Skeletal muscle tissue (tissue), 4 donors: ENCODE data around the gene DCAF8. TPM values are rescaled to one million over a fixed set of nuclear protein-coding genes. Genes with fewer than 3 reads are reported as not detected.
A peak's percentile ranks its signal among the peaks of the same experiment; 100 is the strongest.

Source experiments
- H3K27ac ChIP-seq: one replicate; pipeline ENCODE4 v1.7.0; 2013; ENCODE audit warnings: mild to moderate bottlenecking, low read depth, low read length, inconsistent platforms
- H3K27me3 ChIP-seq, 3 donors: one replicate each; pipeline ENCODE4 v1.7.0; 2013; ENCODE audit warnings: low read length in 3 of 3; ENCODE audit not compliant: control insufficient read depth in 3 of 3, insufficient read depth in 3 of 3
- H3K36me3 ChIP-seq, 3 donors: one replicate each; pipeline ENCODE4 v1.7.0; 2013; ENCODE audit warnings: low read length in 3 of 3; ENCODE audit not compliant: control insufficient read depth in 3 of 3, insufficient read depth in 3 of 3
- H3K4me1 ChIP-seq, 3 donors: one replicate each; pipeline ENCODE4 v1.7.0; 2013; ENCODE audit warnings: low read length in 3 of 3, mild to moderate bottlenecking in 3 of 3; ENCODE audit not compliant: control insufficient read depth in 3 of 3, insufficient read depth in 3 of 3
- H3K4me3 ChIP-seq, 3 donors: one replicate each; pipeline ENCODE4 v1.7.0; 2013; ENCODE audit warnings: low read length in 3 of 3
- H3K9ac ChIP-seq, 3 donors: one replicate each; pipeline ENCODE4 v1.7.0; 2013; ENCODE audit warnings: low read length in 3 of 3, mild to moderate bottlenecking in 3 of 3, moderate library complexity in 2 of 3, low read depth in 1 of 3
- H3K9me3 ChIP-seq, 3 donors: one replicate each; pipeline ENCODE4 v1.7.0; 2013; ENCODE audit warnings: low read length in 3 of 3; ENCODE audit not compliant: control insufficient read depth in 3 of 3
- total RNA-seq: library from RNA; depleted of rRNA; stranded (reverse); fragments of >200 nt; gene quantifications from one replicate; pipeline ENCODE4 v1.2.3, GENCODE V29; 2014
- donor health status: Osteomylitis.

DCAF8 gene
- total RNA-seq, 1 donor from 2014 or later = 63.2 TPM

DNA sequence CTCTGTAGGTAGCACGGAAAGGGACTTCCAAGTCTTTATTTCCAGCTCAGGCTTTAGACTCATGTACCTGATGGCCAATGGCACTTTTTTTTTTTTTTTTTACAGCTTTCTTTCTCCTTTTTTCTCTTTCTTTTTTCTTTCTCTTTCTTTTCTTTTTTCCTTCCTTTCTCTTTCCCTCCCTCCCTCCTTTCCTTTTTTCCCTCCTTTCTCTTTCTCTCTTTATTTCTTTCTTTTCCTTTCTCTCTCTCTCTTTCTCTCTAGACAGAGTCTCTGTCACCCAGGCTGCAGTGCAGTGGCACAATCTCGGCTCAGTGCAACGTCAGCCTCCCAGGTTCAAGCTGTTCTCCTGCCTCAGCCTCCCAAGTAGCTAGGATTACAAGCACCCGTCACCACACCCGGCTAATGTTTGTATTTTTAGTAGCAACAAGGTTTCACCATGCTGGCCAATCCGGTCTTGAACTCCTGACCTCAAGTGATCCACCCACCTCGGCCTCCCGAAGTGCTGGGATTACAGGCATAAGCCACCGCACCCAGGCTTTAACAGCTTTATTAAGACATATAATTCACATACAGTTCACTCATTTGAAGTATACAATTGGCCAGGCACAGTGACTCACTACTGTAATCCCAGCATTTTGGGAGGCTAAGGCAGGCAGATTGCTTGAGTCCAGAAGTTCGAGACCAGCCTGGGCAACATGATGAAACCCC is 5.1 kb upstream of the DCAF8 start:
- Histone ChIP-seq H3K27ac (no peak overlapping the region), H3K4me1 (peaks cover 0 to 6% (median 5%) of the 10 kb centered on the region in 3 donors), H3K36me3 (no peaks in the 10 kb centered on the region), H3K9me3 (no peaks in the 10 kb centered on the region), H3K4me3 (no peak overlapping the region), H3K27me3 (no peaks in the 10 kb centered on the region), H3K9ac (no peak overlapping the region)

- no peaks in the 10 kb centered on the region for H3K9me3 ChIP-seq
- no peak overlapping the region for H3K27ac ChIP-seq
- no peak overlapping the region for H3K9ac ChIP-seq
- H3K4me3 ChIP-seq = no peak overlapping the region
- H3K27me3 ChIP-seq = no peaks in the 10 kb centered on the region
- peaks cover 7 to 26% (median 21%) of the 10 kb centered on the region in 3 donors for H3K4me1 ChIP-seq
- H3K36me3 ChIP-seq = no peaks in the 10 kb centered on the region
Observed at GRCh38 chr1:160264795-160265307, 2.5 kb upstream of the DCAF8 start.

GRCh38 chr1:160261556-160261892 is 825 bp downstream of the DCAF8 start:
- peak overlapping the region; percentile 97 to 100 (median 99) for H3K4me3 ChIP-seq
- peak overlapping the region; percentile 100 for H3K27ac ChIP-seq
- no peaks in the 10 kb centered on the region for H3K27me3 ChIP-seq
- no peaks in the 10 kb centered on the region for H3K36me3 ChIP-seq
- H3K4me1 ChIP-seq = peaks cover 23 to 52% (median 38%) of the 10 kb centered on the region in 3 donors
- H3K9me3 ChIP-seq = no peaks in the 10 kb centered on the region
- H3K9ac ChIP-seq = peak overlapping the region; percentile 100

DNA sequence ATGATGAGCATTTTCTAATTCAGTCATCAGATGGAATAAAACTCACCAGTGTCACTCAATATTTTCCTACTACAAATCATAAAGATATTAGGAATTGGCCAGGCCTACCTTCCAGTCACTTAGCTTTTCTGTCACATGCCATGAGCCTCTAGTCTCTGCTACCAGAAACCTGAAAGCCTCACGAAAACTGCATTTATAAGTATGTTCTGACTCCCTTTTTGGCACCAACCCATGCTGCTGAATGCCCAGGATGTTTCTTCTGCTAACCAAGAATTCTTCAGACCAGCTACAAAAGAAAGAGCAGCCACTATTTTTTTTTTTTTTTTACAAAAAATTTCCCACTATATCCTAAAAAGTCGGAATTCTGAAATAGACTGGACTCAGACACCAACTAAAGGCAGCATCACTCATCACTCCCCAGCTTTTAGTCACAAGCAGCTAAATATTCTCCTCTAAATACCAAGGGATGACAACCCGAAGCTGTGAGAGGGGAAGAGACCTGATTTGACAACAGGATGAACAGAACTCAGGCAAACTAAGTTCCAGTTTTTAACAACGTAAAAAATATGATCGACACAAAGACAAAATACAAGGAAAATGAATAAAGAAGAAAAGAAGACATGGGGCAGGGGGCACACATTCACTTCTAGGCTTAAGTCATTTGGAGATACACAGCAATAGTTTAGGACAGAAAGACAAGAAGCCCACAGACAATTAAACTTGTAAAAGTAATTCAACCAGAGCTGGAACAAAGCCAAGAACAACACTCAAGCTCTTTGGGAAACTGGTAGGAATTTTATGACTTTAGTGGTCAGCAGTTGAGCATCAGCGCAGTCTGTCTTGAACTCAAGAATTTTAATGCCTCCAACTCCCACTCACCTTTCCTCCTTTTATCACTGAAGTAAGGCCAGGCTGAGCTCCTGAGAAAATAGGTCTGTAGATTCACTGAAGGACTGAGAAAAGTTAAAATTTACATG is 1.7 kb downstream of the DCAF8 start:
- H3K36me3 ChIP-seq = no peaks in the 10 kb centered on the region
- H3K9me3 ChIP-seq = no peaks in the 10 kb centered on the region
- peak overlapping the region; percentile 100 for H3K27ac ChIP-seq
- no peaks in the 10 kb centered on the region for H3K27me3 ChIP-seq
- H3K9ac ChIP-seq = peak overlapping the region; percentile 100
- peaks cover 28 to 58% (median 41%) of the 10 kb centered on the region in 3 donors for H3K4me1 ChIP-seq
- peak overlapping the region; percentile 97 to 100 (median 99) for H3K4me3 ChIP-seq

GRCh38 chr1:160258177-160258798 is 4.1 kb downstream of the DCAF8 start:
- H3K27me3 ChIP-seq = no peaks in the 10 kb centered on the region
- H3K4me1 ChIP-seq = peaks cover 28 to 58% (median 41%) of the 10 kb centered on the region in 3 donors
- H3K27ac ChIP-seq = peak overlapping the region; percentile 100
- no peak overlapping the region for H3K4me3 ChIP-seq
- H3K9me3 ChIP-seq = no peaks in the 10 kb centered on the region
- H3K36me3 ChIP-seq = peaks cover 0 to 6% (median 0%) of the 10 kb centered on the region in 3 donors
- H3K9ac ChIP-seq = no peak overlapping the region

GRCh38 chr1:160257411-160258015 is 4.8 kb downstream of the DCAF8 start:
- H3K9me3 ChIP-seq = no peaks in the 10 kb centered on the region
- no peak overlapping the region for H3K9ac ChIP-seq
- H3K4me3 ChIP-seq = no peak overlapping the region
- peaks cover 28 to 54% (median 35%) of the 10 kb centered on the region in 3 donors for H3K4me1 ChIP-seq
- peak overlapping the region; percentile 36 for H3K27ac ChIP-seq
- H3K36me3 ChIP-seq = peaks cover 0 to 10% (median 0%) of the 10 kb centered on the region in 3 donors
- no peaks in the 10 kb centered on the region for H3K27me3 ChIP-seq

DNA sequence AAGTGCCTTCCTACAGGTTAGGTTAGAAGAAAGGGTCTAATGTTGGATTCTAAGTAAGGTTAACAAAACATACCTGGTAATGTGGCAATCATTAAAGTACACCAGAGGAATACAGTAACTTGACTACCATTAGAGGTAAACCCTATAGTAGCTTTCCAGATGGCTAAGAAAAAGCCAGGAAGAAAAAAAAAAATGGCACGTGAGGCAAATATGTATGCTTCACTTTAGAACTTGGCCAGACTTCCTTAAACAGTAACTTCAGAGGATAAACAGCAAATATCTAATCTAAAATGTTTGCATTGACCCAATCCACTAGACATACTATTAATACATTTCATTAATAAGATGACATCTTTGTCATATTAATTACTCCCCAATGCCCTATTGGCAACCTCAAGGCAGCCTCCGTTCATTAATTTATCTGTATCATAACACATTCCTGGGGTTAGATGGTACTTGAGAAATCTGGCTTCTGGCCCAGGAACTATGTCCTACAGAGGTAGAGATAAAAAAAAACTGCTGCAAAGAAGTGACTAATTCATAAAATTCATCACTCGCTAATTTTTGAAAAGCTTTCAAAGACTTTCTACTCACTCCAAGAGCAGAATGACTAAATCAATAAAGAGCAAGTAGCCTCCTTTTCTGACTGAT is 5.8 kb downstream of the DCAF8 start:
- Histone ChIP-seq H3K4me3 (no peak overlapping the region), H3K27ac (no peak overlapping the region), H3K4me1 (peaks cover 30 to 50% (median 40%) of the 10 kb centered on the region in 3 donors), H3K9me3 (no peaks in the 10 kb centered on the region), H3K9ac (no peak overlapping the region), H3K27me3 (no peaks in the 10 kb centered on the region), H3K36me3 (peaks cover 0 to 10% (median 0%) of the 10 kb centered on the region in 3 donors)

DNA sequence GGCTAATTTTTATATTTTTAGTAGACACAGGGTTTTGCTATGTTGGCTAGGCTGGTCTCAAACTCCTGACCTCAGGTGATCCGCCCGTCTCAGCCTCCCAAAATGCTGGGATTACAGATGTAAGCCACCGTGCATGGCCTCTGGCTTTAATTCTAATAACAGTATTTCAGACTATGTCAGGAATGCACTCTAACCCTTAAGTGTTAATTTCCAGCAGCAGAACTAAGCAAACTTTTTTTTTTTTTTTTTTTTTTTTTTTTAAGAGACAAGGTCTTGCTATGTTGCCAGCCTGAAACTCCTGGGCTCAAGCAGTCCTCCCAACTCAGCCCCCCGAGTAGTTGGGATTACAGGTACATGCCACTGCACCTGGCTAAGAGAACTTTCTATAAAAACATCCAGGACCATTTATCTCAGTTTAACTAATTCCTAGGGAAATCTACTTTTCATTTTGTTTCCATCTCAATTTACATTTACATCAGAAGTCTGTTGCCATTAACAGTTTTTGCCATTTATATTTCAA is 6.5 kb downstream of the DCAF8 start:
- Histone ChIP-seq H3K27me3 (no peaks in the 10 kb centered on the region), H3K4me3 (no peak overlapping the region), H3K9me3 (no peaks in the 10 kb centered on the region), H3K27ac (no peak overlapping the region), H3K36me3 (peaks cover 0 to 10% (median 0%) of the 10 kb centered on the region in 3 donors), H3K9ac (no peak overlapping the region), H3K4me1 (peaks cover 36 to 53% (median 42%) of the 10 kb centered on the region in 3 donors)
